H1 (cell line): ENCODE data around the gene KBTBD13. TPM values are rescaled to one million over a fixed set of nuclear protein-coding genes. Genes with fewer than 3 reads are reported as not detected.
A peak's percentile ranks its signal among the peaks of the same experiment; 100 is the strongest.

ENCODE experiments used
- CTCF ChIA-PET: fragments of 300-600 bp; sonication (Branson Sonifier 250); formaldehyde crosslinking; loops from one replicate; lab custom pipeline; 2021; ENCODE audit not compliant: partially characterized antibody; lab: Charles Lee
- POLR2A ChIA-PET: fragments of 300-600 bp; sonication (Branson Sonifier 250); formaldehyde crosslinking; loops from one replicate; lab custom pipeline; 2021; ENCODE audit warnings: inconsistent platforms; ENCODE audit not compliant: partially characterized antibody; lab: Charles Lee
- DNase-seq, 2 experiments: peaks; one replicate each; pipeline versions ENCODE4 v3.0.0 to v3.0.0-alpha.2; 2010 to 2022; ENCODE audit warnings: low spot score in 2 of 2, low read depth in 1 of 2, mixed read lengths in 1 of 2
- FAIRE-seq: peaks from 2 replicates; lab custom pipeline; 2011; peaks lifted over from hg19 to GRCh38; lab: Jason Lieb, UNC
- H2AFZ ChIP-seq: 2 replicates; pipeline ENCODE4 v1.8.1; 2012; ENCODE audit warnings: low read length, inconsistent platforms
- H2AK5ac ChIP-seq: 2 replicates; pipeline ENCODE4 v1.6.1; 2013; ENCODE audit warnings: low read depth, low read length
- H2BK120ac ChIP-seq: replicated peaks from 2 replicates; pipeline ENCODE3; 2013; ENCODE audit warnings: low read depth, low read length, inconsistent platforms
- H2BK12ac ChIP-seq: 2 replicates; pipeline ENCODE4 v1.6.1; 2013; ENCODE audit warnings: low read depth, low read length
- H2BK15ac ChIP-seq: 2 replicates; pipeline ENCODE4 v1.6.1; 2013; ENCODE audit warnings: low read length
- H2BK20ac ChIP-seq: 2 replicates; pipeline ENCODE4 v1.6.1; 2013; ENCODE audit warnings: low read length
- H2BK5ac ChIP-seq: 2 replicates; pipeline ENCODE4 v1.6.1; 2013; ENCODE audit warnings: low read depth, low read length
- H3K14ac ChIP-seq: 2 replicates; pipeline ENCODE4 v1.6.1; 2013; ENCODE audit warnings: inconsistent platforms; ENCODE audit not compliant: insufficient read length
- H3K18ac ChIP-seq: 2 replicates; pipeline ENCODE4 v1.6.1; 2013; ENCODE audit warnings: low read length; ENCODE audit errors: extremely low read depth
- H3K23ac ChIP-seq: 2 replicates; pipeline ENCODE4 v1.6.1; 2013; ENCODE audit warnings: inconsistent platforms; ENCODE audit not compliant: insufficient read length
- H3K23me2 ChIP-seq: 2 replicates; pipeline ENCODE4 v1.6.1; 2013; ENCODE audit warnings: low read depth, low read length
- H3K27ac ChIP-seq: 2 replicates; pipeline ENCODE4 v1.6.1; 2011; ENCODE audit warnings: low read depth, low read length, inconsistent platforms
- H3K27me3 ChIP-seq, 4 experiments: replicated peaks in 1 of 4; 1 replicate in 1 of 4; 2 replicates in 3 of 4; pipeline versions ENCODE4 v1.6.1 to v1.8.1; 2011 to 2013; ENCODE audit warnings: low read length in 3 of 4, mild to moderate bottlenecking in 3 of 4, inconsistent platforms in 2 of 4, mixed read lengths in 2 of 4, moderate library complexity in 1 of 4; ENCODE audit not compliant: control insufficient read depth in 3 of 4, insufficient read depth in 3 of 4; ENCODE audit errors: extremely low read depth in 1 of 4
- H3K36me3 ChIP-seq, 4 experiments: 2 replicates each; pipeline versions ENCODE4 v1.6.1 to v1.8.1; 2011 to 2013; ENCODE audit warnings: mild to moderate bottlenecking in 4 of 4, low read length in 3 of 4, moderate library complexity in 2 of 4, control low read depth in 1 of 4, inconsistent platforms in 1 of 4; ENCODE audit not compliant: insufficient read depth in 4 of 4, control insufficient read depth in 2 of 4
- H3K4ac ChIP-seq: replicated peaks from 2 replicates; pipeline ENCODE3; 2013; ENCODE audit warnings: low read length, low read depth, mixed read lengths, inconsistent platforms; ENCODE audit not compliant: insufficient read length
- H3K4me1 ChIP-seq, 4 experiments: replicated peaks in 1 of 4; 1 replicate in 1 of 4; 2 replicates in 3 of 4; pipeline versions ENCODE4 v1.6.1 to v1.8.1; 2011 to 2013; ENCODE audit warnings: low read length in 3 of 4, inconsistent platforms in 2 of 4, mixed read lengths in 1 of 4; ENCODE audit not compliant: insufficient read depth in 4 of 4, control insufficient read depth in 3 of 4
- H3K4me2 ChIP-seq, 2 experiments: 2 replicates each; pipeline versions ENCODE4 v1.6.1 to v1.8.1; 2011 to 2013; ENCODE audit warnings: low read depth in 2 of 2, low read length in 2 of 2, control low read depth in 1 of 2, inconsistent platforms in 1 of 2, mild to moderate bottlenecking in 1 of 2; ENCODE audit not compliant: insufficient read depth in 1 of 2
- H3K4me3 ChIP-seq, 4 experiments: fragments of 200-600, 300-600 bp in 1 of 4; sonication (generic), shearing (Covaris generic), sonication (Bioruptor Twin) in 1 of 4; 2 replicates each; pipeline versions ENCODE4 v1.5.1 to v1.8.1; 2011 to 2016; ENCODE audit warnings: low read length in 4 of 4, low read depth in 3 of 4, control low read depth in 2 of 4, inconsistent platforms in 2 of 4, mild to moderate bottlenecking in 2 of 4, mixed read lengths in 1 of 4, moderate library complexity in 1 of 4; ENCODE audit not compliant: insufficient read depth in 2 of 4; ENCODE audit errors: extremely low read depth in 1 of 4
- H3K56ac ChIP-seq: replicated peaks from 2 replicates; pipeline ENCODE3; 2013; ENCODE audit warnings: low read depth, mild to moderate bottlenecking, mixed read lengths, low read length, inconsistent platforms; ENCODE audit not compliant: insufficient read length
- H3K79me1 ChIP-seq: 2 replicates; pipeline ENCODE4 v1.6.1; 2013; ENCODE audit warnings: low read depth, low read length, control low read depth
- H3K79me2 ChIP-seq, 2 experiments: 2 replicates each; pipeline versions ENCODE4 v1.6.1 to v1.8.1; 2012 to 2013; ENCODE audit warnings: low read length in 2 of 2, mild to moderate bottlenecking in 2 of 2, inconsistent platforms in 1 of 2; ENCODE audit not compliant: insufficient read depth in 2 of 2, control insufficient read depth in 1 of 2
- H3K9ac ChIP-seq, 4 experiments: replicated peaks in 1 of 4; 1 replicate in 1 of 4; 2 replicates in 3 of 4; pipeline versions ENCODE4 v1.6.1 to v1.8.1; 2011 to 2013; ENCODE audit warnings: low read depth in 3 of 4, low read length in 3 of 4, control low read depth in 2 of 4, mild to moderate bottlenecking in 2 of 4, moderate library complexity in 2 of 4, inconsistent platforms in 1 of 4; ENCODE audit errors: extremely low read depth in 1 of 4
- H3K9me3 ChIP-seq, 2 experiments: 2 replicates each; pipeline versions ENCODE4 v1.6.1 to v1.8.1; 2012 to 2013; ENCODE audit warnings: mild to moderate bottlenecking in 2 of 2, moderate library complexity in 2 of 2, control low read depth in 1 of 2, inconsistent platforms in 1 of 2, low read depth in 1 of 2, low read length in 1 of 2, mixed read lengths in 1 of 2; ENCODE audit not compliant: insufficient read depth in 2 of 2
- H4K20me1 ChIP-seq, 2 experiments: replicated peaks in 1 of 2; 2 replicates each; pipeline versions ENCODE3 to v1.8.1; 2011 to 2013; ENCODE audit warnings: inconsistent platforms in 2 of 2, low read length in 2 of 2, mild to moderate bottlenecking in 1 of 2; ENCODE audit not compliant: insufficient read depth in 2 of 2, control insufficient read depth in 1 of 2
- H4K5ac ChIP-seq: 2 replicates; pipeline ENCODE4 v1.6.1; 2013; ENCODE audit warnings: low read length, low read depth, mixed read lengths, inconsistent platforms; ENCODE audit not compliant: insufficient read length
- H4K8ac ChIP-seq: 2 replicates; pipeline ENCODE4 v1.8.0; 2013; ENCODE audit warnings: mild to moderate bottlenecking, moderate library complexity, low read length, inconsistent platforms; ENCODE audit not compliant: insufficient read depth; ENCODE audit errors: extremely low read depth
- H4K91ac ChIP-seq: replicated peaks from 2 replicates; pipeline ENCODE3; 2013; ENCODE audit warnings: low read length, mixed read lengths, inconsistent platforms; ENCODE audit not compliant: insufficient read length
- ASH2L ChIP-seq: fragments of 200-600, 300-600 bp; sonication (generic); IDR thresholded peaks from one replicate; pipeline ENCODE4 v1.7.1; 2017; ENCODE audit warnings: low read length
- BACH1 ChIP-seq: IDR thresholded peaks from 2 replicates; pipeline ENCODE4 v1.6.1; 2012; ENCODE audit warnings: low read length, improper control_type of control experiment
- CBX8 ChIP-seq: fragments of 300-800, 300-1000 bp; sonication (generic); IDR thresholded peaks from 2 replicates; pipeline ENCODE4 v1.7.1; 2016; ENCODE audit warnings: low read depth, low read length, borderline replicate concordance
- FOSL1 ChIP-seq: IDR thresholded peaks from 2 replicates; pipeline ENCODE4 v1.6.1; 2011; ENCODE audit warnings: mild to moderate bottlenecking, low read depth, low read length, moderate library complexity; ENCODE audit not compliant: insufficient read depth
- MAFK ChIP-seq: IDR thresholded peaks from 2 replicates; pipeline ENCODE4 v1.6.1; 2012; ENCODE audit warnings: low read depth, mild to moderate bottlenecking, improper control_type of control experiment, low read length
- TCF12 ChIP-seq: IDR thresholded peaks from 2 replicates; pipeline ENCODE4 v1.6.1; 2011; ENCODE audit warnings: low read depth, mild to moderate bottlenecking, low read length
- WGBS, 2 experiments: shearing (Covaris generic) in 1 of 2; methylation state at CpG; one replicate each; pipeline versions ENCODE4 v1.1.6 to v1.1.7; 2013 to 2015; ENCODE audit warnings: low lambda C conversion rate in 2 of 2, mixed read lengths in 2 of 2, inconsistent platforms in 1 of 2, low coverage in 1 of 2, missing lambda C conversion rate in 1 of 2; ENCODE audit not compliant: insufficient replicate concordance in 2 of 2, insufficient coverage in 1 of 2, insufficient read length in 1 of 2; ENCODE audit errors: extremely low coverage in 1 of 2, missing lambda C conversion rate in 1 of 2; 5-methylcytosine and 5-hydroxymethylcytosine counted together
- polyA plus RNA-seq, 7 experiments: library from polyadenylated mRNA; depleted of rRNA in 3 of 7; stranded (reverse) in 5 of 7; unstranded in 2 of 7; fragments of >200 nt in 5 of 7; fragments of 200-250 nt in 2 of 7; gene quantifications; 1 replicate in 5 of 7; 2 replicates in 1 of 7; 4 replicates in 1 of 7; pipeline versions ENCODE4 v1.2.1 to v1.2.3, GENCODE V29; 2011 to 2013; ENCODE audit warnings: missing spikeins in 2 of 7, mixed read lengths in 2 of 7
- total RNA-seq: library from RNA; stranded (reverse); fragmentation: NEBNext Ultra II Directional; extraction: Animal tissue kit (Norgen Biotek cat#: 25700); gene quantifications from 2 replicates; pipeline ENCODE4 v1.2.1, GENCODE V29; 2021

The KBTBD13 gene
- total and polyA plus RNA-seq, 2 of the 8 experiments (the other 6 are each of a cell fraction or from before 2014, with no cell fraction given) = not detected

- no peaks in the 10 kb centered on the region for H3K79me2 ChIP-seq
- H2BK120ac ChIP-seq = peak overlapping the region; percentile 41
- H4K91ac ChIP-seq = no peak overlapping the region
- no peak for TF ChIP-seq FOSL1
- TF ChIP-seq MAFK = no peak
- TF ChIP-seq ASH2L = no peak
- no peak for TF ChIP-seq BACH1
- TF ChIP-seq TCF12 = no peak
- TF ChIP-seq CBX8 = no peak
- H3K27me3 ChIP-seq = peaks cover 0 to 6% (median 1%) of the 10 kb centered on the region in 4 experiments; a peak in 3 of 7 replicates
- peak overlapping the region; percentile 81; the same call in 1 of the 2 replicates for H2BK15ac ChIP-seq
- peak overlapping the region; percentile 82 to 90 for H3K4me2 ChIP-seq
- H3K4me3 ChIP-seq = peak overlapping the region; percentile 43 to 71 (median 53); a peak in 7 of 8 replicates
- no peak overlapping the region for H3K4ac ChIP-seq
- no peak overlapping the region for H4K8ac ChIP-seq
- no peak overlapping the region for H3K9ac ChIP-seq
- ChIA-PET CTCF (interaction anchor here (0.6 to 33.2 kb wide), 9 partner anchors 7 to 1257 kb away, joined by 3 to 1213 read pairs (median 5); partner anchors contain the start of genes KBTBD13, RASL12 and SLC51B), POLR2A (interaction anchor here (1.3 to 8.0 kb wide), 5 partner anchors 12 to 238 kb away, joined by 3 to 93 read pairs (median 4); partner anchors contain the start of genes KBTBD13 and RNU5B-1)
- no peaks in the 10 kb centered on the region for H3K9me3 ChIP-seq
- peak overlapping the region; percentile 16; the same call in 1 of the 2 replicates for H3K18ac ChIP-seq
- H2AK5ac ChIP-seq = no peak overlapping the region
- peaks cover 6% of the 10 kb centered on the region; the same call in 1 of the 2 replicates for H3K23me2 ChIP-seq
- peaks cover 3% of the 10 kb centered on the region; the same call in 1 of the 2 replicates for H3K79me1 ChIP-seq
- no peak overlapping the region for H4K5ac ChIP-seq
- DNase-seq (no peak), FAIRE-seq (no peak)
- 55% methylated on average over 7 of the region's 9 CpGs; no CpG with 5 or more reads in 1 of the 2 experiments for WGBS, 2 experiments
- H3K36me3 ChIP-seq = no peaks in the 10 kb centered on the region
- H2BK12ac ChIP-seq = peak overlapping the region; percentile 92; the same call in 1 of the 2 replicates
- peaks cover 5 to 18% (median 6%) of the 10 kb centered on the region in 4 experiments for H3K4me1 ChIP-seq
- no peak overlapping the region; the same call in 1 of the 2 replicates for H2BK20ac ChIP-seq
- H2AFZ ChIP-seq = no peak overlapping the region
- H2BK5ac ChIP-seq = peak overlapping the region; percentile 75; the same call in 1 of the 2 replicates
- H3K14ac ChIP-seq = no peak overlapping the region
- no peak overlapping the region for H3K23ac ChIP-seq
- no peaks in the 10 kb centered on the region for H4K20me1 ChIP-seq
- no peak overlapping the region for H3K56ac ChIP-seq
- no peak overlapping the region for H3K27ac ChIP-seq
Observed at GRCh38 chr15:65066635-65067316, 9.8 kb upstream of the KBTBD13 start.
